Neural cell (in vitro differentiated cells): ENCODE results near the gene CHDH. TPM values are rescaled to one million over a fixed set of nuclear protein-coding genes. Genes with fewer than 3 reads are reported as not detected.

Experiments
- H2AFZ ChIP-seq: fragments of 200-600, 300-800 bp; sonication (generic), shearing (Covaris generic); 2 replicates; pipeline ENCODE4 v1.6.0; 2014; ENCODE audit warnings: low read depth, mild to moderate bottlenecking, antibody characterized with exemption, low read length, moderate library complexity
- H3F3A ChIP-seq: fragments of 200-600 bp; shearing (Covaris generic); 2 replicates; pipeline ENCODE4 v1.6.1; 2016; ENCODE audit warnings: mild to moderate bottlenecking, moderate library complexity, mixed read lengths, antibody characterized with exemption, low read length; ENCODE audit not compliant: insufficient read depth, poor library complexity, severe bottlenecking
- H3K27ac ChIP-seq: fragments of 200-600, 300-800 bp; sonication (generic), shearing (Covaris generic); 2 replicates; pipeline ENCODE4 v1.5.1; 2014; ENCODE audit warnings: mild to moderate bottlenecking, low read length, moderate library complexity
- H3K27me3 ChIP-seq: fragments of 300-800, 200-600 bp; sonication (generic), shearing (Covaris generic); 2 replicates; pipeline ENCODE4 v1.6.0; 2014; ENCODE audit warnings: mild to moderate bottlenecking, low read depth, low read length, moderate library complexity; ENCODE audit not compliant: insufficient read depth
- H3K36me3 ChIP-seq: fragments of 300-800, 200-600 bp; sonication (generic), shearing (Covaris generic); 2 replicates; pipeline ENCODE4 v1.5.1; 2014; ENCODE audit warnings: mild to moderate bottlenecking, antibody characterized with exemption, low read length, moderate library complexity; ENCODE audit not compliant: insufficient read depth
- H3K4me2 ChIP-seq: fragments of 300-800, 200-600 bp; sonication (generic), shearing (Covaris generic); 2 replicates; pipeline ENCODE4 v1.6.0; 2014; ENCODE audit warnings: mild to moderate bottlenecking, low read length
- H3K4me3 ChIP-seq: fragments of 300-800, 200-600 bp; sonication (generic), shearing (Covaris generic); 2 replicates; pipeline ENCODE4 v1.5.1; 2014; ENCODE audit warnings: mild to moderate bottlenecking, low read length, moderate library complexity
- H3K79me2 ChIP-seq: fragments of 200-600 bp; shearing (Covaris generic); replicated peaks from 2 replicates; pipeline ENCODE4 v1.6.0; 2014; ENCODE audit warnings: mild to moderate bottlenecking, low read length, moderate library complexity; ENCODE audit not compliant: insufficient read depth
- H3K9ac ChIP-seq: fragments of 300-800, 200-600 bp; sonication (generic), shearing (Covaris generic); 2 replicates; pipeline ENCODE4 v1.6.1; 2016; ENCODE audit warnings: mild to moderate bottlenecking, low read length, mixed read lengths
- H3K9me2 ChIP-seq: fragments of 200-600 bp; shearing (Covaris generic); 2 replicates; pipeline ENCODE4 v1.6.1; 2016; ENCODE audit warnings: mild to moderate bottlenecking, low read length, mixed read lengths; ENCODE audit not compliant: insufficient read depth
- H3K9me3 ChIP-seq: fragments of 200-600, 300-800 bp; sonication (generic), shearing (Covaris generic); 2 replicates; pipeline ENCODE4 v1.6.1; 2016; ENCODE audit warnings: mild to moderate bottlenecking, mixed run types, low read length, moderate library complexity, mixed read lengths
- H4K20me1 ChIP-seq: fragments of 200-600 bp; shearing (Covaris generic); 2 replicates; pipeline ENCODE4 v1.6.1; 2016; ENCODE audit warnings: mild to moderate bottlenecking, mixed run types; ENCODE audit not compliant: insufficient read depth
- CTCF ChIP-seq: fragments of 450-650 bp; IDR thresholded peaks from 2 replicates; pipeline ENCODE4 v1.5.1; 2014; ENCODE audit warnings: antibody characterized with exemption, mild to moderate bottlenecking, moderate library complexity; ENCODE audit not compliant: poor library complexity, severe bottlenecking
- EP300 ChIP-seq: fragments of 450-650 bp; conservative IDR thresholded peaks from 2 replicates; pipeline ENCODE4 v1.6.1; 2014; ENCODE audit warnings: antibody characterized with exemption, mild to moderate bottlenecking, moderate library complexity; ENCODE audit not compliant: poor library complexity, severe bottlenecking
- EZH2 ChIP-seq: fragments of 200-600, 300-800 bp; shearing (Covaris generic), sonication (generic); IDR thresholded peaks from 2 replicates; pipeline ENCODE4 v1.6.1; 2014; ENCODE audit warnings: antibody characterized with exemption, low read length, borderline replicate concordance, mild to moderate bottlenecking; ENCODE audit not compliant: insufficient read depth, poor library complexity, severe bottlenecking
- MXI1 ChIP-seq: fragments of 450-650 bp; conservative IDR thresholded peaks from 2 replicates; pipeline ENCODE4 v1.6.1; 2014; ENCODE audit warnings: antibody characterized with exemption, mild to moderate bottlenecking; ENCODE audit not compliant: poor library complexity, severe bottlenecking
- POLR2AphosphoS5 ChIP-seq: IDR thresholded peaks from 2 replicates; pipeline ENCODE4 v1.6.1; 2012
- RAD21 ChIP-seq: fragments of 450-650 bp; conservative IDR thresholded peaks from 2 replicates; pipeline ENCODE4 v1.6.1; 2014; ENCODE audit warnings: antibody characterized with exemption, mild to moderate bottlenecking, moderate library complexity
- REST ChIP-seq: IDR thresholded peaks from 2 replicates; pipeline ENCODE4 v1.6.1; 2012; ENCODE audit warnings: borderline replicate concordance
- SMC3 ChIP-seq: fragments of 450-650 bp; conservative IDR thresholded peaks from 2 replicates; pipeline ENCODE4 v1.6.1; 2014; ENCODE audit warnings: antibody characterized with exemption, mild to moderate bottlenecking, moderate library complexity; ENCODE audit not compliant: poor library complexity
- TAF1 ChIP-seq: IDR thresholded peaks from 2 replicates; pipeline ENCODE4 v1.6.1; 2012; ENCODE audit warnings: low read depth
- polyA plus RNA-seq: library from polyadenylated mRNA; depleted of rRNA; stranded (reverse); fragments of >200 nt; gene quantifications from 2 replicates; pipeline ENCODE4 v1.2.3, GENCODE V29; 2014

The CHDH gene
- polyA plus RNA-seq, 1 donor from 2014 or later = 0.17 TPM

GRCh38 chr3:53799338-53799865 lies 46.8 kb downstream of the CHDH start:
- H3K27me3 ChIP-seq = no peaks in the 10 kb centered on the region
- TF ChIP-seq TAF1 = no peak
- no peak overlapping the region for H3K27ac ChIP-seq
- H3K9me3 ChIP-seq = no peaks in the 10 kb centered on the region
- H3K9ac ChIP-seq = no peak overlapping the region
- no peaks in the 10 kb centered on the region for H4K20me1 ChIP-seq
- no peak overlapping the region for H3K4me3 ChIP-seq
- no peaks in the 10 kb centered on the region for H3F3A ChIP-seq
- H3K36me3 ChIP-seq = no peaks in the 10 kb centered on the region
- no peaks in the 10 kb centered on the region for H3K79me2 ChIP-seq
- no peak overlapping the region for H3K4me2 ChIP-seq
- no peaks in the 10 kb centered on the region for H3K9me2 ChIP-seq
- no peak overlapping the region for H2AFZ ChIP-seq

GRCh38 chr3:53798144-53798543 lies 48.1 kb downstream of the CHDH start:
- H3K9me2 ChIP-seq = no peaks in the 10 kb centered on the region
- H3K4me3 ChIP-seq = no peak overlapping the region
- H4K20me1 ChIP-seq = no peaks in the 10 kb centered on the region
- no peaks in the 10 kb centered on the region for H3F3A ChIP-seq
- no peaks in the 10 kb centered on the region for H3K36me3 ChIP-seq
- H3K79me2 ChIP-seq = no peaks in the 10 kb centered on the region
- TF ChIP-seq EZH2 (no peak), SMC3 (no peak), CTCF (no peak), EP300 (no peak), POLR2AphosphoS5 (no peak)
- H3K27ac ChIP-seq = no peak overlapping the region
- H2AFZ ChIP-seq = no peak overlapping the region
- no peaks in the 10 kb centered on the region for H3K27me3 ChIP-seq
- H3K4me2 ChIP-seq = no peak overlapping the region
- no peak overlapping the region for H3K9ac ChIP-seq
- H3K9me3 ChIP-seq = no peaks in the 10 kb centered on the region

GRCh38 chr3:53795789-53796560 lies 50.2 kb downstream of the CHDH start:
- Histone ChIP-seq H2AFZ (no peak overlapping the region), H3K79me2 (no peaks in the 10 kb centered on the region), H3K9ac (no peak overlapping the region), H3K9me3 (no peaks in the 10 kb centered on the region), H3K27me3 (no peaks in the 10 kb centered on the region), H3K9me2 (no peaks in the 10 kb centered on the region), H4K20me1 (no peaks in the 10 kb centered on the region), H3F3A (no peaks in the 10 kb centered on the region), H3K4me3 (no peak overlapping the region), H3K36me3 (no peaks in the 10 kb centered on the region), H3K4me2 (no peak overlapping the region), H3K27ac (no peak overlapping the region)
- TF ChIP-seq POLR2AphosphoS5 = no peak
- TF ChIP-seq REST = no peak
- no peak for TF ChIP-seq RAD21
- no peak for TF ChIP-seq CTCF
- TF ChIP-seq MXI1 = no peak
- TF ChIP-seq TAF1 = no peak
- TF ChIP-seq EP300 = no peak
- no peak for TF ChIP-seq SMC3
- TF ChIP-seq EZH2 = no peak
